HG02938 (cell line): Measurements from ENCODE around the gene IFNA7.
A peak's percentile ranks its signal among the peaks of the same experiment; 100 is the strongest.
"Not testable (repeated sequence)": the region's sequence is repeated elsewhere in the genome, so short reads cannot be mapped to it uniquely, and the experiment has no call there.

Source experiments
- ATAC-seq: cut with Tn5 transposase; IDR thresholded peaks from one replicate; pipeline ENCODE4 v1.9.1; 2021; ENCODE audit warnings: mild to moderate bottlenecking, moderate library complexity; ENCODE audit not compliant: unreplicated experiment

IFNA7 gene

GRCh38 chr9:21182810-21183736 is 18.9 kb downstream of the IFNA7 start:
- ATAC-seq, result peak; percentile 92

- no peak for ATAC-seq
Measured at GRCh38 chr9:21174671-21175070, 27.3 kb downstream of the IFNA7 start.

- no peak for ATAC-seq
Measured at GRCh38 chr9:21172156-21172555, 29.8 kb downstream of the IFNA7 start.

GRCh38 chr9:21171351-21171750 is 30.7 kb downstream of the IFNA7 start:
- ATAC-seq, result no peak

- not testable (repeated sequence) for ATAC-seq
Measured at GRCh38 chr9:21166560-21166959, 35.4 kb downstream of the IFNA7 start, which contains the start of gene IFNA21. IFNA21 (minus strand) TSS chr9:21166660; CDS start chr9:21166612, 48 bp downstream.

GRCh38 chr9:21165516-21165915 is 36.5 kb downstream of the IFNA7 start:
- no peak for ATAC-seq

GRCh38 chr9:21160178-21160577 is 41.8 kb downstream of the IFNA7 start:
- ATAC-seq, result peak; percentile 87

- no peak for ATAC-seq
Measured at GRCh38 chr9:21155501-21155900, 46.5 kb downstream of the IFNA7 start.

GRCh38 chr9:21154018-21154608 is 47.9 kb downstream of the IFNA7 start:
- peak; percentile 87 for ATAC-seq

- ATAC-seq, result peak; percentile 21
Measured at GRCh38 chr9:21153336-21154017, 48.5 kb downstream of the IFNA7 start.
